Immature natural killer cell (primary cell): Measurements from ENCODE around the gene NAT16. TPM values are rescaled to one million over a fixed set of nuclear protein-coding genes. Genes with fewer than 3 reads are reported as not detected.

ENCODE experiments used
- DNase-seq, 3 donors: peaks; one replicate each; pipeline ENCODE4 v3.0.0; 2022; ENCODE audit warnings: mixed read lengths in 1 of 3
- H3K27ac Mint-ChIP-seq, 6 donors: one replicate each; pipeline ENCODE4 v1.8.0; 2020; ENCODE audit warnings: mixed read lengths in 6 of 6, mild to moderate bottlenecking in 5 of 6, inconsistent platforms in 4 of 6, moderate library complexity in 3 of 6
- H3K27me3 Mint-ChIP-seq, 3 donors: one replicate each; pipeline ENCODE4 v1.8.0; 2020 to 2021; ENCODE audit warnings: low read depth in 3 of 3, mild to moderate bottlenecking in 3 of 3, mixed read lengths in 3 of 3, moderate library complexity in 3 of 3, inconsistent platforms in 1 of 3
- H3K36me3 Mint-ChIP-seq, 3 donors: one replicate each; pipeline ENCODE4 v1.8.0; 2020; ENCODE audit warnings: mixed read lengths in 3 of 3, inconsistent platforms in 2 of 3, mild to moderate bottlenecking in 2 of 3
- H3K4me1 Mint-ChIP-seq, 2 donors: one replicate each; pipeline ENCODE4 v1.8.0; 2020; ENCODE audit warnings: inconsistent platforms in 2 of 2, mild to moderate bottlenecking in 2 of 2, mixed read lengths in 2 of 2, moderate library complexity in 1 of 2
- H3K4me3 Mint-ChIP-seq, 5 donors: one replicate each; pipeline ENCODE4 v1.8.0; 2020; ENCODE audit warnings: mild to moderate bottlenecking in 5 of 5, mixed read lengths in 5 of 5, inconsistent platforms in 3 of 5, moderate library complexity in 3 of 5
- H3K9me3 Mint-ChIP-seq, 6 donors: one replicate each; pipeline ENCODE4 v1.8.0; 2020; ENCODE audit warnings: mild to moderate bottlenecking in 6 of 6, mixed read lengths in 6 of 6, inconsistent platforms in 4 of 6, moderate library complexity in 3 of 6
- polyA plus RNA-seq, 3 donors: library from polyadenylated mRNA; unstranded; fragments of 300-500 nt; fragmentation: Illumina TruSeq; gene quantifications; one replicate each; pipeline ENCODE4 v1.2.3, GENCODE V29; 2021

The NAT16 gene
- polyA plus RNA-seq, 3 donors from 2014 or later, result not detected

GRCh38 chr7:101172005-101172853 is 7.9 kb downstream of the NAT16 start:
- H3K27ac Mint-ChIP-seq, result no peak overlapping the region
- no peak for DNase-seq
- H3K36me3 Mint-ChIP-seq, result no peaks in the 10 kb centered on the region
- peaks cover 0 to 9% (median 0%) of the 10 kb centered on the region in 6 donors for H3K9me3 Mint-ChIP-seq
- peaks cover 23 to 31% of the 10 kb centered on the region in 2 donors for H3K4me1 Mint-ChIP-seq
- H3K27me3 Mint-ChIP-seq, result peaks cover 61 to 66% (median 62%) of the 10 kb centered on the region in 3 donors
- H3K4me3 Mint-ChIP-seq, result peak overlapping the region in 2 of 5 donors; percentile 25 to 64

- Mint-ChIP-seq H3K27ac (no peak overlapping the region), H3K9me3 (peaks cover 0 to 9% (median 0%) of the 10 kb centered on the region in 6 donors), H3K4me1 (peaks cover 23 to 32% of the 10 kb centered on the region in 2 donors), H3K36me3 (no peaks in the 10 kb centered on the region), H3K4me3 (peak overlapping the region in 2 of 5 donors; percentile 12 to 53), H3K27me3 (peaks cover 64 to 66% (median 65%) of the 10 kb centered on the region in 3 donors)
- DNase-seq, result no peak
Measured at GRCh38 chr7:101171442-101171837, 8.7 kb downstream of the NAT16 start.

GRCh38 chr7:101170617-101171441 is 9.3 kb downstream of the NAT16 start:
- peaks cover 0 to 9% (median 0%) of the 10 kb centered on the region in 6 donors for H3K9me3 Mint-ChIP-seq
- peak overlapping the region in 2 of 5 donors; percentile 31 to 53 for H3K4me3 Mint-ChIP-seq
- H3K36me3 Mint-ChIP-seq, result no peaks in the 10 kb centered on the region
- no peak for DNase-seq
- peaks cover 63 to 70% (median 64%) of the 10 kb centered on the region in 3 donors for H3K27me3 Mint-ChIP-seq
- H3K4me1 Mint-ChIP-seq, result peaks cover 27 to 33% of the 10 kb centered on the region in 2 donors
- no peak overlapping the region for H3K27ac Mint-ChIP-seq

- peaks cover 34 to 41% of the 10 kb centered on the region in 2 donors for H3K4me1 Mint-ChIP-seq
- H3K9me3 Mint-ChIP-seq, result peaks cover 0 to 9% (median 0%) of the 10 kb centered on the region in 6 donors
- peak overlapping the region in 1 of 5 donors; percentile 61 for H3K4me3 Mint-ChIP-seq
- peak overlapping the region in 1 of 6 donors; percentile 31 for H3K27ac Mint-ChIP-seq
- H3K27me3 Mint-ChIP-seq, result peaks cover 62 to 75% (median 65%) of the 10 kb centered on the region in 3 donors
- DNase-seq, result peak; percentile 73 to 76 (median 75)
- no peaks in the 10 kb centered on the region for H3K36me3 Mint-ChIP-seq
Measured at GRCh38 chr7:101169838-101170551, 10.1 kb downstream of the NAT16 start.

- Mint-ChIP-seq H3K4me1 (peaks cover 37 to 42% of the 10 kb centered on the region in 2 donors), H3K27ac (peak overlapping the region in 1 of 6 donors; percentile 12), H3K27me3 (peaks cover 63 to 75% (median 70%) of the 10 kb centered on the region in 3 donors), H3K9me3 (peaks cover 0 to 11% (median 0%) of the 10 kb centered on the region in 6 donors), H3K36me3 (no peaks in the 10 kb centered on the region), H3K4me3 (peak overlapping the region in 2 of 5 donors; percentile 23 to 61)
- no peak for DNase-seq
Measured at GRCh38 chr7:101169110-101169837, 10.8 kb downstream of the NAT16 start.

- DNase-seq, result no peak
- peaks cover 31 to 37% of the 10 kb centered on the region in 2 donors for H3K4me1 Mint-ChIP-seq
- H3K27ac Mint-ChIP-seq, result no peak overlapping the region
Measured at GRCh38 chr7:101168412-101169049, 11.6 kb downstream of the NAT16 start.

GRCh38 chr7:101167645-101168411 is 12.3 kb downstream of the NAT16 start:
- Mint-ChIP-seq H3K9me3 (peaks cover 0 to 11% (median 0%) of the 10 kb centered on the region in 6 donors), H3K27me3 (peaks cover 55 to 68% (median 66%) of the 10 kb centered on the region in 3 donors), H3K4me1 (peaks cover 31 to 34% of the 10 kb centered on the region in 2 donors), H3K27ac (no peak overlapping the region), H3K36me3 (no peaks in the 10 kb centered on the region), H3K4me3 (peak overlapping the region in 1 of 5 donors; percentile 17)
- DNase-seq, result no peak

More at GRCh38 chr7:101168412-101169049, 11.6 kb downstream of the NAT16 start:
- Mint-ChIP-seq H3K4me3 (peak overlapping the region in 1 of 5 donors; percentile 17), H3K36me3 (no peaks in the 10 kb centered on the region), H3K27me3 (peaks cover 57 to 70% (median 65%) of the 10 kb centered on the region in 3 donors), H3K9me3 (peaks cover 0 to 11% (median 0%) of the 10 kb centered on the region in 6 donors)

- peaks cover 55 to 67% (median 65%) of the 10 kb centered on the region in 3 donors for H3K27me3 Mint-ChIP-seq
- H3K36me3 Mint-ChIP-seq, result no peaks in the 10 kb centered on the region
- DNase-seq, result no peak
- H3K27ac Mint-ChIP-seq, result no peak overlapping the region
- peaks cover 31 to 35% of the 10 kb centered on the region in 2 donors for H3K4me1 Mint-ChIP-seq
- peak overlapping the region in 1 of 5 donors; percentile 18 for H3K4me3 Mint-ChIP-seq
- peaks cover 0 to 11% (median 0%) of the 10 kb centered on the region in 6 donors for H3K9me3 Mint-ChIP-seq
Measured at GRCh38 chr7:101166909-101167644, 13.0 kb downstream of the NAT16 start.

GRCh38 chr7:101166648-101166908 is 13.5 kb downstream of the NAT16 start:
- Mint-ChIP-seq H3K4me3 (peak overlapping the region in 1 of 5 donors; percentile 18), H3K9me3 (peaks cover 0 to 11% (median 0%) of the 10 kb centered on the region in 6 donors), H3K27me3 (peaks cover 53 to 64% (median 62%) of the 10 kb centered on the region in 3 donors), H3K4me1 (peaks cover 31 to 33% of the 10 kb centered on the region in 2 donors), H3K27ac (no peak overlapping the region), H3K36me3 (no peaks in the 10 kb centered on the region)
- no peak for DNase-seq

- no peak for DNase-seq
- H3K4me1 Mint-ChIP-seq, result peaks cover 31 to 32% of the 10 kb centered on the region in 2 donors
- no peaks in the 10 kb centered on the region for H3K36me3 Mint-ChIP-seq
- peak overlapping the region; percentile 12 to 76 (median 66) for H3K4me3 Mint-ChIP-seq
- H3K27me3 Mint-ChIP-seq, result peaks cover 49 to 63% (median 62%) of the 10 kb centered on the region in 3 donors
- H3K9me3 Mint-ChIP-seq, result peaks cover 0 to 11% (median 0%) of the 10 kb centered on the region in 6 donors
- H3K27ac Mint-ChIP-seq, result peak overlapping the region in 4 of 6 donors; percentile 4 to 61 (median 56)
Measured at GRCh38 chr7:101165958-101166647, 14.0 kb downstream of the NAT16 start.
